H54 (cell line): ENCODE results near the gene MED13L.

ENCODE experiments used
- DNase-seq: peaks from one replicate; pipeline ENCODE4 v3.0.0; 2011; ENCODE audit warnings: low spot score, mixed read lengths; ENCODE audit not compliant: insufficient read length
- FAIRE-seq: peaks from 3 replicates; lab custom pipeline; 2011; peaks lifted over from hg19 to GRCh38; lab: Jason Lieb, UNC
- POLR2A ChIP-seq: IDR thresholded peaks from 2 replicates; pipeline ENCODE4 v1.6.1; 2011; ENCODE audit warnings: low read depth, mild to moderate bottlenecking, low read length

The MED13L gene

GRCh38 chr12:116153983-116154382 lies 123.5 kb downstream of the MED13L start:
- no peak for TF ChIP-seq POLR2A
- no peak for FAIRE-seq
- DNase-seq: no peak

GRCh38 chr12:116153113-116153512 lies 124.4 kb downstream of the MED13L start:
- no peak for DNase-seq
- no peak for TF ChIP-seq POLR2A
- peak; percentile 66 for FAIRE-seq

GRCh38 chr12:116152268-116152667 lies 125.2 kb downstream of the MED13L start:
- TF ChIP-seq POLR2A: no peak
- peak; percentile 68 for FAIRE-seq

GRCh38 chr12:116150452-116150851 lies 127.0 kb downstream of the MED13L start:
- no peak for DNase-seq
- no peak for TF ChIP-seq POLR2A

More at GRCh38 chr12:116152268-116152667, 125.2 kb downstream of the MED13L start:
- no peak for DNase-seq

GRCh38 chr12:116150001-116150400 lies 127.5 kb downstream of the MED13L start:
- DNase-seq (no peak), FAIRE-seq (no peak)

More at GRCh38 chr12:116150452-116150851, 127.0 kb downstream of the MED13L start:
- FAIRE-seq: no peak

GRCh38 chr12:116148844-116149243 lies 128.6 kb downstream of the MED13L start:
- no peak for TF ChIP-seq POLR2A
- FAIRE-seq: no peak

More at GRCh38 chr12:116150001-116150400, 127.5 kb downstream of the MED13L start:
- no peak for TF ChIP-seq POLR2A

GRCh38 chr12:116146386-116146785 lies 131.1 kb downstream of the MED13L start:
- DNase-seq (no peak), FAIRE-seq (no peak)

More at GRCh38 chr12:116148844-116149243, 128.6 kb downstream of the MED13L start:
- DNase-seq: no peak

GRCh38 chr12:116145451-116145850 lies 132.0 kb downstream of the MED13L start:
- no peak for FAIRE-seq
- DNase-seq: no peak
- TF ChIP-seq POLR2A: no peak

More at GRCh38 chr12:116146386-116146785, 131.1 kb downstream of the MED13L start:
- TF ChIP-seq POLR2A: no peak

- no peak for TF ChIP-seq POLR2A
- no peak for DNase-seq
- no peak for FAIRE-seq
These were observed 133.1 kb downstream of the MED13L start for GRCh38 chr12:116144384-116144783.

- DNase-seq: no peak
- TF ChIP-seq POLR2A: no peak
- FAIRE-seq: no peak
These were observed 133.6 kb downstream of the MED13L start for GRCh38 chr12:116143909-116144308.

GRCh38 chr12:116142936-116143898 lies 134.3 kb downstream of the MED13L start:
- no peak for TF ChIP-seq POLR2A
- DNase-seq (peak; percentile 26), FAIRE-seq (peak; percentile 98)

GRCh38 chr12:116141833-116142162 lies 135.7 kb downstream of the MED13L start:
- no peak for FAIRE-seq
- TF ChIP-seq POLR2A: no peak
- no peak for DNase-seq

GRCh38 chr12:116141110-116141832 lies 136.2 kb downstream of the MED13L start:
- FAIRE-seq: no peak
- TF ChIP-seq POLR2A: no peak
- no peak for DNase-seq

- FAIRE-seq (no peak), DNase-seq (no peak)
- TF ChIP-seq POLR2A: no peak
These were observed 137.0 kb downstream of the MED13L start for GRCh38 chr12:116140529-116140928.

- DNase-seq (no peak), FAIRE-seq (no peak)
- no peak for TF ChIP-seq POLR2A
These were observed 138.7 kb downstream of the MED13L start for GRCh38 chr12:116138781-116139180.
